ENCODE measurements around the gene CYBA. TPM values are rescaled to one million over a fixed set of nuclear protein-coding genes. Genes with fewer than 3 reads are reported as not detected.

CYBA gene
- total and polyA plus RNA-seq, 9 of the 15 experiments (the other 6 are each of a cell fraction or from before 2014, with no cell fraction given), result 0.34 to 683 (median 93.0) TPM

GRCh38 chr16:88617268-88618031, 33.4 kb downstream of the CYBA start (continued):
- TF ChIP-seq MNT (conservative IDR thresholded peaks at IDR 0.05), result 0 out of 4 replicates have a peak, but pooled peaks of 1 of the 2 experiments have one; percentile 40
- no peak for TF ChIP-seq HIVEP1 (CRISPR knock-in tag; IDR thresholded peaks at IDR 0.05)
- TF ChIP-seq MAFG (tag; conservative IDR thresholded peaks at IDR 0.05), result 0 out of 2 replicates have a peak, but pooled peaks have one; percentile 47
- peak; percentile 46 for TF ChIP-seq MAFK (IDR thresholded peaks at IDR 0.05; ENCODE audit: low read length)
- TF ChIP-seq POLR2H (tag; IDR thresholded peaks at IDR 0.05; ENCODE audit: low read depth), result no peak
- no peak for TF ChIP-seq ELK1 (CRISPR knock-in tag; IDR thresholded peaks at IDR 0.05)
- peak; percentile 47; the same call in 1 of the 2 replicates for TF ChIP-seq PKNOX1 (IDR thresholded peaks at IDR 0.05)
- 0 out of 2 replicates have a peak, but pooled peaks have one; percentile 25 for TF ChIP-seq ZNF395 (CRISPR knock-in tag; IDR thresholded peaks at IDR 0.05)
- no peak for TF ChIP-seq PHTF2 (CRISPR knock-in tag; IDR thresholded peaks at IDR 0.05)
